H9 (cell line): Measurements from ENCODE around the gene HECW1. TPM values are rescaled to one million over a fixed set of nuclear protein-coding genes. Genes with fewer than 3 reads are reported as not detected.

Experiments
- DNase-seq: peaks from one replicate; pipeline ENCODE4 v3.0.0-alpha.2; 2017
- H2AFZ ChIP-seq: one replicate; pipeline ENCODE4 v1.6.1; 2013; ENCODE audit warnings: mild to moderate bottlenecking, low read length, control low read depth, moderate library complexity
- H2AK5ac ChIP-seq: 2 replicates; pipeline ENCODE4 v1.6.1; 2013; ENCODE audit warnings: low read length, control low read depth, mixed read lengths; ENCODE audit not compliant: insufficient read length
- H2BK120ac ChIP-seq: one replicate; pipeline ENCODE4 v1.6.1; 2013; ENCODE audit warnings: low read depth, mild to moderate bottlenecking, low read length, control low read depth, inconsistent platforms; ENCODE audit not compliant: poor library complexity, severe bottlenecking
- H2BK12ac ChIP-seq: 2 replicates; pipeline ENCODE4 v1.6.1; 2013; ENCODE audit warnings: low read length, control low read depth, mixed read lengths, low read depth; ENCODE audit not compliant: insufficient read length
- H2BK15ac ChIP-seq: 2 replicates; pipeline ENCODE4 v1.6.1; 2013; ENCODE audit warnings: low read depth, low read length, control low read depth
- H2BK20ac ChIP-seq: one replicate; pipeline ENCODE4 v1.6.1; 2013; ENCODE audit warnings: low read depth, mild to moderate bottlenecking, low read length, control low read depth, inconsistent platforms; ENCODE audit not compliant: poor library complexity, severe bottlenecking
- H2BK5ac ChIP-seq: 2 replicates; pipeline ENCODE4 v1.6.1; 2013; ENCODE audit warnings: low read length, control low read depth, mixed read lengths; ENCODE audit not compliant: insufficient read length
- H3K14ac ChIP-seq: 2 replicates; pipeline ENCODE4 v1.6.1; 2013; ENCODE audit warnings: low read length, control low read depth; ENCODE audit not compliant: insufficient read depth
- H3K18ac ChIP-seq: 2 replicates; pipeline ENCODE4 v1.6.1; 2013; ENCODE audit warnings: low read depth, mild to moderate bottlenecking, mixed read lengths, low read length, control low read depth; ENCODE audit not compliant: insufficient read length
- H3K23ac ChIP-seq: 2 replicates; pipeline ENCODE4 v1.6.1; 2013; ENCODE audit warnings: low read length, control low read depth, mixed read lengths, low read depth; ENCODE audit not compliant: insufficient read length
- H3K23me2 ChIP-seq: 2 replicates; pipeline ENCODE4 v1.6.1; 2013; ENCODE audit warnings: low read depth, mild to moderate bottlenecking, mixed read lengths, low read length, control low read depth; ENCODE audit not compliant: insufficient read length, poor library complexity, severe bottlenecking
- H3K27ac ChIP-seq: 2 replicates; pipeline ENCODE4 v1.5.1; 2013; ENCODE audit warnings: low read length, control low read depth, mixed read lengths, low read depth; ENCODE audit not compliant: insufficient read length
- H3K27me3 ChIP-seq: 2 replicates; pipeline ENCODE4 v1.6.1; 2013; ENCODE audit warnings: low read length, control low read depth, inconsistent platforms; ENCODE audit not compliant: insufficient read depth
- H3K4ac ChIP-seq: 2 replicates; pipeline ENCODE4 v1.6.1; 2013; ENCODE audit warnings: low read depth, mild to moderate bottlenecking, control low read depth, inconsistent platforms, low read length, moderate library complexity
- H3K4me1 ChIP-seq: 2 replicates; pipeline ENCODE4 v1.6.1; 2013; ENCODE audit warnings: low read length, control low read depth, inconsistent platforms; ENCODE audit not compliant: insufficient read depth
- H3K4me2 ChIP-seq: 2 replicates; pipeline ENCODE4 v1.6.1; 2013; ENCODE audit warnings: low read length, control low read depth, mixed read lengths; ENCODE audit not compliant: insufficient read length, insufficient read depth
- H3K56ac ChIP-seq: 2 replicates; pipeline ENCODE4 v1.6.1; 2013; ENCODE audit warnings: low read depth, mild to moderate bottlenecking, mixed read lengths, low read length, control low read depth; ENCODE audit not compliant: insufficient read length
- H3K79me1 ChIP-seq: 2 replicates; pipeline ENCODE4 v1.6.1; 2013; ENCODE audit warnings: low read depth, mild to moderate bottlenecking, moderate library complexity, low read length, control low read depth, inconsistent platforms; ENCODE audit not compliant: insufficient read depth, poor library complexity, severe bottlenecking
- H3K79me2 ChIP-seq: 2 replicates; pipeline ENCODE4 v1.6.1; 2013; ENCODE audit warnings: low read length, control low read depth, inconsistent platforms; ENCODE audit not compliant: insufficient read depth
- H3K9ac ChIP-seq: 2 replicates; pipeline ENCODE4 v1.6.1; 2013; ENCODE audit warnings: low read length, control low read depth, mixed read lengths; ENCODE audit not compliant: insufficient read length; ENCODE audit errors: extremely low read depth
- H3K9me3 ChIP-seq: one replicate; pipeline ENCODE4 v1.6.1; 2013; ENCODE audit warnings: low read depth, low read length, inconsistent platforms; ENCODE audit not compliant: control insufficient read depth
- H3T11ph ChIP-seq: one replicate; pipeline ENCODE4 v1.6.1; 2013; ENCODE audit warnings: mild to moderate bottlenecking, low read length, control low read depth, inconsistent platforms
- H4K20me1 ChIP-seq: one replicate; pipeline ENCODE4 v1.6.1; 2013; ENCODE audit not compliant: control insufficient read depth, insufficient read length, insufficient read depth
- H4K5ac ChIP-seq: 2 replicates; pipeline ENCODE4 v1.6.1; 2013; ENCODE audit warnings: low read depth, mild to moderate bottlenecking, mixed read lengths, low read length, control low read depth; ENCODE audit not compliant: insufficient read length
- H4K8ac ChIP-seq: replicated peaks from 2 replicates; pipeline ENCODE4 v1.6.1; 2013; ENCODE audit warnings: low read length, control low read depth, mixed read lengths, low read depth; ENCODE audit not compliant: insufficient read length
- H4K91ac ChIP-seq: 2 replicates; pipeline ENCODE4 v1.6.1; 2013; ENCODE audit warnings: low read depth, mild to moderate bottlenecking, moderate library complexity, mixed read lengths, low read length, control low read depth; ENCODE audit not compliant: insufficient read length
- H3K27ac Mint-ChIP-seq, 3 experiments: 2 replicates in 2 of 3; 3 replicates in 1 of 3; pipeline ENCODE4 v1.8.0; 2020 to 2021; ENCODE audit warnings: mixed read lengths in 3 of 3, mild to moderate bottlenecking in 1 of 3, moderate library complexity in 1 of 3
- H3K27me3 Mint-ChIP-seq: 2 replicates; pipeline ENCODE4 v1.8.0; 2021; ENCODE audit warnings: low read depth, mild to moderate bottlenecking, moderate library complexity, mixed read lengths
- H3K36me3 Mint-ChIP-seq, 3 experiments: 2 replicates in 2 of 3; 3 replicates in 1 of 3; pipeline ENCODE4 v1.8.0; 2020 to 2021; ENCODE audit warnings: low read depth in 3 of 3, mixed read lengths in 3 of 3; ENCODE audit not compliant: insufficient read depth in 1 of 3
- H3K4me1 Mint-ChIP-seq, 2 experiments: 2 replicates each; pipeline ENCODE4 v1.8.0; 2020; ENCODE audit warnings: mixed read lengths in 2 of 2
- H3K4me3 Mint-ChIP-seq, 2 experiments: 2 replicates in 1 of 2; 3 replicates in 1 of 2; pipeline ENCODE4 v1.8.0; 2020 to 2021; ENCODE audit warnings: mild to moderate bottlenecking in 2 of 2, mixed read lengths in 2 of 2, moderate library complexity in 1 of 2
- H3K9me3 Mint-ChIP-seq, 2 experiments: 2 replicates in 1 of 2; 3 replicates in 1 of 2; pipeline ENCODE4 v1.8.0; 2020; ENCODE audit warnings: mild to moderate bottlenecking in 2 of 2, mixed read lengths in 2 of 2, moderate library complexity in 1 of 2
- CTCF ChIP-seq: fragments of 200-600 bp; sonication (generic); conservative IDR thresholded peaks from 3 replicates; pipeline ENCODE4 v1.8.0; 2021; ENCODE audit warnings: antibody characterized with exemption, mild to moderate bottlenecking
- WGBS: extraction: QIAGEN DNeasy Blood & Tissue Kit; methylation state at CpG from one replicate; pipeline ENCODE4 v1.1.7; 2013; ENCODE audit warnings: missing lambda C conversion rate, low lambda C conversion rate, mixed read lengths; ENCODE audit not compliant: insufficient read length; ENCODE audit errors: extremely low coverage; 5-methylcytosine and 5-hydroxymethylcytosine counted together
- total RNA-seq: library from RNA; stranded (reverse); gene quantifications from 2 replicates; pipeline ENCODE4 v1.2.1, GENCODE V29; 2021

HECW1 gene
- total RNA-seq, 1 experiment from 2014 or later, result 5.0 TPM

DNA sequence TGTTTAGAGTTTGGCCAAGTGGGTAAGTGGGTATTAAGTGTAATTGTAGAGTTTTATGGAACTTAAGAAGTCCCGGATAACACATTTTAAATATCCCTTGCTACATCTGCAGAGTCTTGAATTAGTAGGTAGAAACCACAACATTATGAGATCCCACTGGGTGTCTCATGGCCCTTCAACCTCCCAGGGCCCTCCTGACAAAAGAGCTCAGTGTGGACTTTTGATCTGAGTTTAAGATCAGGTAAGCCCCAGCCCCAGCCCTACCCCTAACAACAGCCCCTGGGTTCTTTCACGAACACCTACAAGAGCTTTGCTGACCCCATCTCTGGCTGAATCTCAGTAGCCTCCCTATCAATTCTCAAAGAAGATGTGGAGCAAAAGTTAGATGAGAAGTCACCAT, 405.0 kb downstream of the HECW1 start:
- no CpG with 5 or more reads among the region's 2 CpGs for WGBS
- H3K9me3 Mint-ChIP-seq, result no peaks in the 10 kb centered on the region
- no peak overlapping the region for H3K23ac ChIP-seq

More for the DNA sequence above, 405.0 kb downstream of the HECW1 start:
- Histone ChIP-seq H4K8ac (no peak overlapping the region), H3K9ac (no peak overlapping the region), H3K79me1 (no peaks in the 10 kb centered on the region), H3K18ac (no peak overlapping the region), H3K4me1 (no peaks in the 10 kb centered on the region), H4K91ac (no peak overlapping the region), H2AK5ac (no peak overlapping the region), H2BK20ac (no peak overlapping the region), H2BK5ac (no peak overlapping the region), H3K27me3 (no peaks in the 10 kb centered on the region), H2AFZ (no peak overlapping the region), H3T11ph (no peak overlapping the region), H3K23me2 (no peaks in the 10 kb centered on the region), H2BK12ac (no peak overlapping the region), H4K5ac (no peak overlapping the region), H3K14ac (no peak overlapping the region), H3K79me2 (no peaks in the 10 kb centered on the region), H2BK15ac (no peak overlapping the region), H3K9me3 (no peaks in the 10 kb centered on the region), H3K4ac (no peak overlapping the region), H4K20me1 (no peaks in the 10 kb centered on the region), H3K27ac (no peak overlapping the region), H2BK120ac (no peak overlapping the region), H3K56ac (no peak overlapping the region), H3K4me2 (no peak overlapping the region)
- H3K4me1 Mint-ChIP-seq, result peaks cover 28% of the 10 kb centered on the region in 2 experiments
- no peaks in the 10 kb centered on the region for H3K27me3 Mint-ChIP-seq
- TF ChIP-seq CTCF, result no peak
- H3K4me3 Mint-ChIP-seq, result no peak overlapping the region
- DNase-seq, result no peak
- H3K27ac Mint-ChIP-seq, result no peak overlapping the region; a peak in 1 of 7 replicates
- no peaks in the 10 kb centered on the region; a peak in 2 of 7 replicates for H3K36me3 Mint-ChIP-seq
